Measurements from ENCODE around the gene GAL3ST3. TPM values are rescaled to one million over a fixed set of nuclear protein-coding genes. Genes with fewer than 3 reads are reported as not detected.
"Not testable (repeated sequence)": the region's sequence is repeated elsewhere in the genome, so short reads cannot be mapped to it uniquely, and the experiment has no call there.

The GAL3ST3 gene
- total and polyA plus RNA-seq, 2 experiments from 2014 or later: 0.80 to 1.1 TPM

- H3K4me3 ChIP-seq: no peak overlapping the region
- no peaks in the 10 kb centered on the region for H4K20me1 ChIP-seq (ENCODE audit: insufficient read depth, poor library complexity, severe bottlenecking)
- H3K27me3 ChIP-seq: no peaks in the 10 kb centered on the region
- no peak overlapping the region for H3K4me2 ChIP-seq
- no peaks in the 10 kb centered on the region for H3K36me3 ChIP-seq (replicated peaks; ENCODE audit: insufficient read depth, low read depth)
- no peak overlapping the region for H2AFZ ChIP-seq
- H3K9me3 ChIP-seq (ENCODE audit: low read depth): no peaks in the 10 kb centered on the region
- H3K27ac ChIP-seq: no peak overlapping the region
- DNase-seq (ENCODE audit: low spot score): no peak
- H3K4me1 ChIP-seq (ENCODE audit: insufficient read depth): no peaks in the 10 kb centered on the region
- H3K79me2 ChIP-seq: no peaks in the 10 kb centered on the region
- H3K9me2 ChIP-seq (replicated peaks; ENCODE audit: insufficient read depth): no peaks in the 10 kb centered on the region
- no peak for TF ChIP-seq CTCF (IDR thresholded peaks at IDR 0.05; ENCODE audit: poor library complexity)
- no peak for TF ChIP-seq EZH2 (IDR thresholded peaks at IDR 0.05; ENCODE audit: borderline replicate concordance)
- WGBS (ENCODE audit: low lambda C conversion rate, missing lambda C conversion rate): 90% methylated on average over 9 of the region's 9 CpGs
These were observed 13.2 kb downstream of the GAL3ST3 start for GRCh38 chr11:66035653-66036333.

DNA sequence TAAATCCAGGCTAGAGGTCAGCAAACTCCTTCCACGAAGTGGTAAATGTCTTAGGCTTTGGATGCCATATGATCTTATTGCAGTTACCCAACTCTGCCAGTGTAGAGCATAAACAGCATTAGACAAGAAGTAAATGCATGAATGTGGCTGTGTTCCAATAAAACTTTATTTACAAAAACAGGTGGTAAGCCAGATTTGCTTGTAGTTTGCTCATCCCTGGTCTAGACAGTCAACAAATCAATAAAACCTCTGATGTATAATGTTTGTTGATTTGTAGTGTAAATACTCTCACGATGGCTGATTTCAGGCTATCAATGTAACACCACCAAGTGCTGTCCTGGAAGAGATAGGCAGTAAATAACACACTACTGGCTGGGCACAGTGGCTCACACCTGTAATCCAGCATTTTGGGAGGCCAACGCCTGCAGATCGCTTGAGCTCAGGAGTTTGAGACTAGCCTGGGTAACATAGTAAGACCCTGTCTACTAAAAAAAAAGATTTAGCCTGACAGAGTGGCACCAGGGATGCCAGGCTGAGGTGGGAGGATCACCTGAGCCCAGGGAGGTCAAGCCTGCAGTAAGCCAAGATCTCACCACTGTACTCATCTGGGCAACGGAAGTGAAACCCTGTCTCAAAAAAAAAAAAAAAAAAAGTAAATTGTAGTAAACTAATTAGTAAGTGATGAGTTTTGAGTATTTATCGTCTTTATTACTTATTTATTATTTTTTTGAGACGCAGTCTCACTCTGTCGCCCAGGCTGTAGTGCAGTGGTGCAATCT, 15.8 kb downstream of the GAL3ST3 start:
- H3K9me2 ChIP-seq (replicated peaks; ENCODE audit: insufficient read depth): no peaks in the 10 kb centered on the region
- H4K20me1 ChIP-seq (ENCODE audit: insufficient read depth, poor library complexity, severe bottlenecking): no peaks in the 10 kb centered on the region
- no peak for DNase-seq (ENCODE audit: low spot score)
- no peak overlapping the region for H3K4me3 ChIP-seq
- H3K9me3 ChIP-seq (ENCODE audit: low read depth): no peaks in the 10 kb centered on the region
- no peaks in the 10 kb centered on the region for H3K36me3 ChIP-seq (replicated peaks; ENCODE audit: insufficient read depth, low read depth)
- no peak for TF ChIP-seq EZH2 (IDR thresholded peaks at IDR 0.05; ENCODE audit: borderline replicate concordance)
- TF ChIP-seq CTCF (IDR thresholded peaks at IDR 0.05; ENCODE audit: poor library complexity): no peak
- no peak for TF ChIP-seq EZH2phosphoT487 (IDR thresholded peaks at IDR 0.05; ENCODE audit: low read depth, severe bottlenecking, unreplicated experiment)
- WGBS (ENCODE audit: low lambda C conversion rate, missing lambda C conversion rate): 85% methylated on average over 8 of the region's 8 CpGs
- H3K27me3 ChIP-seq: no peaks in the 10 kb centered on the region
- H3K4me1 ChIP-seq (ENCODE audit: insufficient read depth): no peaks in the 10 kb centered on the region
- H3K27ac ChIP-seq: no peak overlapping the region
- no peak overlapping the region for H2AFZ ChIP-seq
- no peaks in the 10 kb centered on the region for H3K79me2 ChIP-seq
- H3K4me2 ChIP-seq: no peak overlapping the region

DNA sequence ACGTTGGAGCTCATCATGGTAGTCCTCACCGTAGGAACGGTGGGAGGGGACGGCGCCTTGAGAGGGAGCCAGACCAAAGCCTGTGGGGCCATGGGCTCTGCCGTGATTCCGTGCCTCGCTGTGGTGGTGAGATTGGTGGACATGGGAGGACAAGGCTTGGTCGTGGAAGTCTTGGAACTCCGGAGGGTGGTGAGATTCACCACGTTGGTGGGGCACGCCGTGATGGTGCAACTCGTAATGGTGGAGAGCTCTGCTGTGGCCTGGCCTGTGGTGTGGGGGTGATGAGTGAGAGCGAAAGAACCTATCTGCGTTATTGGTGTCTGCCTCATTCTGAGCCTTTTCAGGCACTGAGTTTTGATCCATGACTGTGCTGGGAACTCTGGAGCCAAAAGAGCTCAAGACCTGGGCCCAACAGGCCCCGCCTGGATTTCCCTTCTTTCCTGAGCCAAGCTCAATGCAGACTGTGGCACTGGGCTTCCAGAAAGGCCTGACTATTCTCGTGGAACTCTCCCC, 22.9 kb downstream of the GAL3ST3 start, which contains the start of gene CATSPER1:
Gene CATSPER1 (minus strand): TSS at position 463 of the 513 bp plus-strand sequence. CDS start 100 bp downstream, at position 363.
- no peaks in the 10 kb centered on the region for H3K9me3 ChIP-seq (ENCODE audit: low read depth)
- H3K36me3 ChIP-seq (replicated peaks; ENCODE audit: insufficient read depth, low read depth): no peaks in the 10 kb centered on the region
- H3K27ac ChIP-seq: no peak within 1 kb of the TSS
- H2AFZ ChIP-seq: no peak within 1 kb of the TSS
- H3K4me1 ChIP-seq (ENCODE audit: insufficient read depth): no peaks in the 10 kb centered on the region
- TF ChIP-seq EZH2phosphoT487 (IDR thresholded peaks at IDR 0.05; ENCODE audit: low read depth, severe bottlenecking, unreplicated experiment): no peak
- no peak for TF ChIP-seq EZH2 (IDR thresholded peaks at IDR 0.05; ENCODE audit: borderline replicate concordance)
- TF ChIP-seq CTCF (IDR thresholded peaks at IDR 0.05; ENCODE audit: poor library complexity): no peak
- H3K79me2 ChIP-seq: no peaks in the 10 kb centered on the region
- DNase-seq (ENCODE audit: low spot score): no peak
- H3K9me2 ChIP-seq (replicated peaks; ENCODE audit: insufficient read depth): no peaks in the 10 kb centered on the region
- 94% methylated on average over 18 of the region's 18 CpGs for WGBS (ENCODE audit: low lambda C conversion rate, missing lambda C conversion rate)
- no peak within 1 kb of the TSS for H3K4me3 ChIP-seq
- no peak within 1 kb of the TSS for H3K4me2 ChIP-seq
- no peaks in the 10 kb centered on the region for H4K20me1 ChIP-seq (ENCODE audit: insufficient read depth, poor library complexity, severe bottlenecking)
- H3K27me3 ChIP-seq: no peaks in the 10 kb centered on the region

- not testable (repeated sequence) for H3K4me2 ChIP-seq; H3K4me3 ChIP-seq; H2AFZ ChIP-seq; H3K79me2 ChIP-seq; H4K20me1 ChIP-seq (ENCODE audit: insufficient read depth, poor library complexity, severe bottlenecking); DNase-seq (ENCODE audit: low spot score); H3K4me1 ChIP-seq (ENCODE audit: insufficient read depth); H3K36me3 ChIP-seq (replicated peaks; ENCODE audit: insufficient read depth, low read depth); H3K27me3 ChIP-seq; H3K9me3 ChIP-seq (ENCODE audit: low read depth); H3K27ac ChIP-seq; H3K9me2 ChIP-seq (replicated peaks; ENCODE audit: insufficient read depth)
- WGBS (ENCODE audit: low lambda C conversion rate, missing lambda C conversion rate): 82% methylated on average over 5 of the region's 5 CpGs
These were observed 25.8 kb downstream of the GAL3ST3 start for GRCh38 chr11:66023186-66023440.
